HepG2 (cell line): Measurements from ENCODE around the gene CASZ1. TPM values are rescaled to one million over a fixed set of nuclear protein-coding genes. Genes with fewer than 3 reads are reported as not detected.

Experiments
- ATAC-seq: fragments of 200-7000 bp; cut with Tn5 transposase; 3 replicates; pipeline ENCODE4 v1.9.1; 2020; ENCODE audit warnings: mild to moderate bottlenecking, moderate library complexity
- BruUV-seq: library from RNA; stranded (reverse); fragments of 400-500 nt; replicated peaks from 2 replicates; lab custom pipeline; 2021; lab: Mats Ljungman, UMichigan
- CTCF ChIA-PET: fragments of 300-600 bp; formaldehyde crosslinking; extraction: SDS; loops from one replicate; lab custom pipeline; 2021; ENCODE audit warnings: low total read pairs, inconsistent platforms, low intra/inter-chr PET ratio; lab: Yijun Ruan, JAX
- POLR2A ChIA-PET: fragments of 350-600 bp; sonication (Branson Sonifier 250); formaldehyde crosslinking; loops from one replicate; lab custom pipeline; 2020; ENCODE audit warnings: antibody characterized with exemption, inconsistent platforms; lab: Yijun Ruan, JAX
- DNase-seq: peaks from one replicate; pipeline ENCODE4 v3.0.0-alpha.2; 2015; ENCODE audit warnings: low spot score
- FAIRE-seq: peaks from 3 replicates; lab custom pipeline; 2011; peaks lifted over from hg19 to GRCh38; lab: Jason Lieb, UNC
- H2AFZ ChIP-seq: one replicate; pipeline ENCODE4 v1.6.1; 2011; ENCODE audit warnings: low read length, inconsistent platforms
- H3K27ac ChIP-seq: fragments of 300-600 bp; 3 replicates; pipeline ENCODE4 v1.8.0; 2011; ENCODE audit warnings: mixed run types, mild to moderate bottlenecking, mixed read lengths, low read length, inconsistent platforms; ENCODE audit not compliant: insufficient read depth; ENCODE audit errors: extremely low read length
- H3K27me3 ChIP-seq, 2 experiments: fragments of 200-600 bp in 1 of 2; 2 replicates in 1 of 2; 3 replicates in 1 of 2; pipeline versions ENCODE4 v1.6.0 to v1.8.0; 2011; ENCODE audit warnings: low read length in 2 of 2, mild to moderate bottlenecking in 2 of 2, moderate library complexity in 2 of 2, inconsistent platforms in 1 of 2; ENCODE audit not compliant: insufficient read depth in 2 of 2, control insufficient read depth in 1 of 2
- H3K36me3 ChIP-seq, 2 experiments: fragments of 200-600 bp in 1 of 2; replicated peaks in 1 of 2; 2 replicates in 1 of 2; 3 replicates in 1 of 2; pipeline versions ENCODE4 v1.5.1 to v1.8.0; 2011; ENCODE audit warnings: low read length in 2 of 2, inconsistent platforms in 1 of 2; ENCODE audit not compliant: insufficient read depth in 2 of 2, control insufficient read depth in 1 of 2
- H3K4me1 ChIP-seq: 2 replicates; pipeline ENCODE4 v1.5.1; 2012; ENCODE audit warnings: low read length, inconsistent platforms; ENCODE audit not compliant: insufficient read depth
- H3K4me2 ChIP-seq: 2 replicates; pipeline ENCODE4 v1.6.0; 2011; ENCODE audit warnings: low read depth, low read length, inconsistent platforms
- H3K4me3 ChIP-seq, 3 experiments: fragments of 200-600 bp in 1 of 3; sonication (generic), shearing (Covaris generic) in 1 of 3; replicated peaks in 1 of 3; 2 replicates each; pipeline ENCODE4 v1.5.1; 2011 to 2016; ENCODE audit warnings: low read length in 3 of 3, inconsistent platforms in 2 of 3, low read depth in 2 of 3, mild to moderate bottlenecking in 2 of 3, control low read depth in 1 of 3, mixed read lengths in 1 of 3; ENCODE audit not compliant: insufficient read depth in 1 of 3
- H3K79me2 ChIP-seq: one replicate; pipeline ENCODE4 v1.6.1; 2011; ENCODE audit warnings: low read length, inconsistent platforms; ENCODE audit not compliant: insufficient read depth
- H3K9ac ChIP-seq: 2 replicates; pipeline ENCODE4 v1.6.0; 2011; ENCODE audit warnings: mild to moderate bottlenecking, low read depth, low read length, inconsistent platforms; ENCODE audit not compliant: insufficient read depth
- H3K9me3 ChIP-seq: 2 replicates; pipeline ENCODE4 v1.5.1; 2012; ENCODE audit warnings: mild to moderate bottlenecking, low read length
- H4K20me1 ChIP-seq: 2 replicates; pipeline ENCODE4 v1.6.0; 2011; ENCODE audit warnings: inconsistent platforms, mild to moderate bottlenecking, low read length, moderate library complexity; ENCODE audit not compliant: insufficient read depth
- ISL2 ChIP-seq: sonication (generic); formaldehyde crosslinking; IDR thresholded peaks from 2 replicates; pipeline ENCODE4 v1.5.0; 2020; ENCODE audit warnings: missing genetic modification reagents
- KDM6A ChIP-seq: IDR thresholded peaks from 2 replicates; pipeline ENCODE4 v1.6.1; 2016; ENCODE audit warnings: low read depth
- MXI1 ChIP-seq: IDR thresholded peaks from 3 replicates; pipeline ENCODE4 v1.6.1; 2012; ENCODE audit warnings: low read depth, low read length, inconsistent platforms, borderline replicate concordance
- MYC ChIP-seq: sonication (generic); formaldehyde crosslinking; IDR thresholded peaks from 2 replicates; pipeline ENCODE4 v1.9.0; 2021; ENCODE audit warnings: missing genetic modification reagents, borderline replicate concordance
- POGK ChIP-seq: sonication (generic); formaldehyde crosslinking; conservative IDR thresholded peaks from 2 replicates; pipeline ENCODE4 v1.8.0; 2022; ENCODE audit warnings: mild to moderate bottlenecking, moderate library complexity, missing genetic modification reagents
- RELA ChIP-seq: sonication (generic); formaldehyde crosslinking; IDR thresholded peaks from 2 replicates; pipeline ENCODE4 v1.4.0; 2020; ENCODE audit warnings: missing genetic modification reagents
- REXO4 ChIP-seq: sonication (generic); formaldehyde crosslinking; IDR thresholded peaks from 2 replicates; pipeline ENCODE4 v1.8.0; 2022; ENCODE audit warnings: missing genetic modification reagents, mild to moderate bottlenecking, borderline replicate concordance
- RXRA ChIP-seq: sonication (generic); formaldehyde crosslinking; IDR thresholded peaks from 2 replicates; pipeline ENCODE4 v1.5.1; 2020; ENCODE audit warnings: missing genetic modification reagents
- SMAD3 ChIP-seq: sonication (generic); formaldehyde crosslinking; IDR thresholded peaks from 2 replicates; pipeline ENCODE4 v1.4.0; 2020; ENCODE audit warnings: missing genetic modification reagents
- SMARCC2 ChIP-seq: fragments of 450-650 bp; IDR thresholded peaks from 2 replicates; pipeline ENCODE4 v1.6.1; 2017; ENCODE audit warnings: antibody characterized with exemption, mild to moderate bottlenecking
- SRY ChIP-seq: sonication (generic); formaldehyde crosslinking; IDR thresholded peaks from 2 replicates; pipeline ENCODE4 v1.8.0; 2022; ENCODE audit warnings: mild to moderate bottlenecking, missing genetic modification reagents
- ZBTB39 ChIP-seq: sonication (generic); formaldehyde crosslinking; IDR thresholded peaks from 2 replicates; pipeline ENCODE4 v1.5.0; 2020; ENCODE audit warnings: missing genetic modification reagents
- ZFY ChIP-seq: sonication (generic); formaldehyde crosslinking; IDR thresholded peaks from 2 replicates; pipeline ENCODE4 v1.4.0; 2020; ENCODE audit warnings: missing genetic modification reagents
- ZNF766 ChIP-seq: sonication (generic); formaldehyde crosslinking; IDR thresholded peaks from 2 replicates; pipeline ENCODE4 v1.5.0; 2020; ENCODE audit warnings: missing genetic modification reagents, borderline replicate concordance
- WGBS: methylation state at CpG from one replicate; pipeline ENCODE4 v1.1.6; 2017; ENCODE audit warnings: low lambda C conversion rate; 5-methylcytosine and 5-hydroxymethylcytosine counted together
- in situ Hi-C: cut with HindIII; loops from 2 replicates; pipeline ENCODE4 v1.10.0; 2017; ENCODE audit warnings: low pct_unique_long_range_greater_than_20kb; ENCODE audit not compliant: extremely low pct_ligation_motif_present
- intact Hi-C: fragments of 100-400 bp; cut with micrococcal nuclease; formaldehyde crosslinking; loops from one replicate; pipeline ENCODE4 v1.10.0; 2022; ENCODE audit not compliant: unreplicated experiment
- polyA plus RNA-seq, 8 experiments: library from polyadenylated mRNA; depleted of rRNA in 3 of 8; stranded (reverse) in 7 of 8; unstranded in 1 of 8; fragments of >200 nt; fragmentation: Illumina TruSeq in 4 of 8; extraction: Trizol in 4 of 8; gene quantifications; 2 replicates each; pipeline versions ENCODE4 v1.2.1 to v1.2.3, GENCODE V29; 2011 to 2016; ENCODE audit warnings: low read depth in 4 of 8, missing spikeins in 1 of 8, mixed read lengths in 1 of 8; ENCODE audit not compliant: insufficient read depth in 1 of 8
- total RNA-seq, 5 experiments: library from RNA; depleted of rRNA; stranded (reverse); fragments of >200 nt; fragmentation: Illumina TruSeq; extraction: Trizol; gene quantifications; 2 replicates each; pipeline ENCODE4 v1.2.3, GENCODE V29; 2016; ENCODE audit warnings: low read depth in 1 of 5

The CASZ1 gene
- total and polyA plus RNA-seq, 2 of the 13 experiments (the other 11 are each of a cell fraction or from before 2014, with no cell fraction given) = 1.9 to 3.7 TPM

- in situ Hi-C loops = no loop called here
Observed at GRCh38 chr1:10841118-10841517, 44.7 kb upstream of the CASZ1 start.

More at GRCh38 chr1:10841118-10841517, 44.7 kb upstream of the CASZ1 start:
- WGBS = 43% methylated on average over 8 of the region's 13 CpGs
- H3K27me3 ChIP-seq = peaks cover 0 to 4% of the 10 kb centered on the region in 2 experiments; a peak in 2 of 5 replicates
- no peak overlapping the region for H3K27ac ChIP-seq
- H3K4me3 ChIP-seq = no peak overlapping the region
- no peaks in the 10 kb centered on the region for H3K36me3 ChIP-seq
- ChIA-PET CTCF (no interaction called here), POLR2A (no interaction called here)
- no peaks in the 10 kb centered on the region for H3K79me2 ChIP-seq
- TF ChIP-seq KDM6A = no peak
- no peak for TF ChIP-seq SMAD3 (CRISPR knock-in tag)
- no peak for TF ChIP-seq RELA (CRISPR knock-in tag)
- no peak for TF ChIP-seq ZBTB39 (CRISPR knock-in tag)
- no peak for TF ChIP-seq RXRA (CRISPR knock-in tag)
- TF ChIP-seq ZFY = no peak
- TF ChIP-seq ZNF766 (CRISPR knock-in tag) = no peak
- no peak for TF ChIP-seq REXO4 (CRISPR knock-in tag)
- TF ChIP-seq SMARCC2 = no peak
- TF ChIP-seq MYC (CRISPR knock-in tag) = no peak
- no peak for TF ChIP-seq MXI1
- no peak for TF ChIP-seq ISL2
- no peak for TF ChIP-seq POGK (CRISPR knock-in tag)
- no peak for TF ChIP-seq SRY (CRISPR knock-in tag)
- H3K9ac ChIP-seq = no peak overlapping the region
- BruUV-seq = no TSS peak
- intact Hi-C loops = no loop called here
- H3K4me1 ChIP-seq = peaks cover 6% of the 10 kb centered on the region; the same call in 1 of the 2 replicates
- ATAC-seq (no peak), FAIRE-seq (no peak), DNase-seq (no peak)
- no peak overlapping the region for H2AFZ ChIP-seq
- H3K4me2 ChIP-seq = no peak overlapping the region
- H3K9me3 ChIP-seq = peaks cover 14% of the 10 kb centered on the region
- no peaks in the 10 kb centered on the region for H4K20me1 ChIP-seq
